HS-27A (cell line): ENCODE data around the gene TBC1D8.

Experiments
- DNase-seq: peaks from one replicate; pipeline ENCODE4 v3.0.0-alpha.2; 2012; ENCODE audit warnings: low read depth, missing footprints

Gene TBC1D8

DNA sequence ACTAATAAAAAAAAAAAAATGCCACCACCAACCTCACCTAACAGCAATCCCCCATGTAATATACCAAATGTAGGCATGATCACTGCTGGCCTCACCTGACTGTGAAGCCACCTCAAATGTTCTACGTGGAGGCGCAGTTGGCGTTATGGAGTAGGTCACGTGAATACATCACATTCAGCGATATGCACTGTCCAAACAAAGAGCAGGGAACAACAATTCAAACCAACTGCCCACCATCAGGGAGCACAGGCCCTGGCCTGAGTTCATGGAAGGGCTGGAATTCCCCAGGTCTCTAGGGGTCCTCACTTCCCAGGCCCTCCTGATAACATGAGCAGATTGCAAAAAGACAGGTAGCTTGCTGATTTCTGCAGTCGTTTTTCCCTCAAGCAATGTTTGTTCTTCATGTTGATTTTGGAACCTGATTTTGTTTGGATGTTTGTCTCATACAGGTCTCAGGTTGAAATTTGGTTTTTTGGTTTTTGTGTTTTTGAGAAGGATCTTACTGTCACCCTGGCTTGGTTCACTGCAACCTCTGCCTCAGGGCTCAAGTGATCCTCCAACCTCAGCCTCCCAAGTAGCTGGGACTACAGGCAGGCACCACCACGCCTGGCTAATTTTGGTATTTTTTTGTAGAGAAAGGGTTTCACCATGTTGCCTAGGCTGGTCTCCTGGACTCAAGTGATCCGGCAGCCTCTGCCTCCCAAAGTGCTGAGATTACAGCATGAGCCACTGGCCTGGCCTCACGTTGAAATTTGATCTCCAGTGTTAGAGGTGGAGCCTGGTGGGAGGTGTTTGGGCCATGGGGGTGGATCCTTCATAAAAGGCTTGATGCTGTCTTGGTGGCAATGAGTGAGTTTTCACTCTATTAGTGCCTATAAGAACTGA lies 15.5 kb downstream of the TBC1D8 start:
- no peak for DNase-seq

DNA sequence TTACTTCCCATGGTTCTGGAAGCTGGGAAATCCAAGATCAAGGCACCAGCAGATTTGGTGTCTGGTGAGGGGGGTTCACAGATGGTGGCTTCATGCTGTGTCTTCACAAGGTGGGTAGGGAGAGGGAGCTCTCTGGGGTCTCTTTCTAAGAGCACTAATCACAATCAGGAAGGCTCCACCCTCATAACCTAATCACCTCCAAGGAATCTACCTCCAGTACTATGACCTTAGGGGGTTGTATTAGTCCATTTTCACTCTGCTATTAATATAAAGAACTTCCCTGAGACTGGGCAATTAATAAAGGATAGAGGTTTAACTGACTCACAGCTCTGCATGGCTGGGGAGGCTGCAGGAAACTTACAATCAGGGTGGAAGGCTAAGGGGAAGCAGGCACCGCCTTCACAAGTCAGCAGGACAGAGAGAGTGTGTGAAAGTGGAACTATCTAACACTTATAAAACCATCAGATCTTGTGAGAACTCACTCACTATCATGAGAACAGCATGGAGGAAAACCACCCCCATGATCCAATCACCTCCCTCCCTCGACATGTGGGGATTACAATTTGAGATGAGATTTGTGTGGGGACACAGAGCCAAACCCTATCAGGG lies 17.6 kb downstream of the TBC1D8 start:
- DNase-seq = no peak

DNA sequence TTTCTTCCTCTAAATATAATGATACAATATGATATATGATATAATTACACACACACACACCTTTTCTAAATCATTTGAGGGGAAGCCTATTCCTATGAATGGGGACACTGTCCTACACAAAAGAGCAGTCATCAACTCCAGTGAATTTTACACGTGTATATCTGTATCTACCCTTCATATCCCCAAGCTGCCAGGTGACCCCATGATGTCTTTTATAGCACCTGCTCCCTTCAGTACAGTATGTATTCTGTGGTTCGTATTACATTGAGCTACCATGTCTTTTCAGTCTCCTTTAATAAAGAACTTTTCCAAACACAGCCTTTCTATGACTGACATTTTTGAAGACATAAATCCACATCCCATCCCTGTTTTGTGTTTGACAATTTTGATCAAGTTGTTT lies 19.0 kb downstream of the TBC1D8 start:
- no peak for DNase-seq

DNA sequence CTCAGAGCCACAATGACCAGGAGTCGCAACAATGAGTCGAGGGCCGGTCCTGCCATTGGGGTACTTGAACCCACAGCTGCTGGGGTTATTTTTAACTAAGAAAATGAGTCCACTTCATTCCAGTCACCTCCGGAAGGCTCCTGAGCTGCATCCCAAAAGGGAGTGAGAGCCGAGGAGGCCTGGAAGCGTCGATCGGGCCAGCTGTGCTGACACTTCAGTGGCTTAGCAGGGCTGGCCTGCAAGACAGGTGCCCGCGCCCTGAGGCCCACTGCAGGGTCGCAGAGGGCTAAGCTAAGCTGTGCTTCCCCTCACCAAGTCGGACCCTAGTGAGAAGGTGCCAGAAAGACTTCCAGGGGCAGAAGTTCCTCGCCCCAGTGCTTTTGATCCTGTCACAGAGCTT lies 21.1 kb downstream of the TBC1D8 start:
- DNase-seq = no peak

DNA sequence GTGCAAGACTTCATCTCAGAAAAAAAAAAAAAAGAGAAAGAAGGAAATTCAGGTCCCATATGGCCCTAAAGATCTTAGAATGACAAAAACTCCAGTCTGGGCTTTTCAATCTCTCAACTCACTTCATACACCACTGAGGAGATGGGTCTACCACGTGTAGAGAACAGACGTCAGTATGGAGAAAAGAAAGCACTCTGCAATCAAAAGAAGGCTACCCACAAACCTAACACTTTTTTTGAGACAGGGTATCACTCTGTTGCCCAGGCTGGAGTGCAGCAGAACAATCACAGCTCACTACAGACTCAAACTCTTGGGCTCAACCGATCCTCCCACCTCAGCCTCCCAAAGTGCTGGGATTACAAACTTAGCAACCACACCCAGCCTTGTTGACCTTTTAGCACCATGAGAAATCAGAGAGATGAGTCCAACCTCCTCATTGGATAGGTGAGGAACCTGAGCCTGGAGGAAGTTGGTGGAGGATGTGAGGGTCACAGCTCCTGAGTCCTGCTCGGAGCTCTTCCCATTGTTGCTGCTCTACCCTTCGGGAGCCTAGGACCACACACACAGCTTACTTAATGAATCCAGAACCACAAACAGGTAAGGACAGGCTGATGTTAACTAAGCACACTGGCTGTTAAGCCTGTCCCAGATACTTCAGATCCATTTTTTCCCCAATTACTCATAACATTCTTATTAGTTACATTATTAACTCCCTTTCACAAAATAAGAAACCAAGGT lies 23.7 kb downstream of the TBC1D8 start:
- no peak for DNase-seq

DNA sequence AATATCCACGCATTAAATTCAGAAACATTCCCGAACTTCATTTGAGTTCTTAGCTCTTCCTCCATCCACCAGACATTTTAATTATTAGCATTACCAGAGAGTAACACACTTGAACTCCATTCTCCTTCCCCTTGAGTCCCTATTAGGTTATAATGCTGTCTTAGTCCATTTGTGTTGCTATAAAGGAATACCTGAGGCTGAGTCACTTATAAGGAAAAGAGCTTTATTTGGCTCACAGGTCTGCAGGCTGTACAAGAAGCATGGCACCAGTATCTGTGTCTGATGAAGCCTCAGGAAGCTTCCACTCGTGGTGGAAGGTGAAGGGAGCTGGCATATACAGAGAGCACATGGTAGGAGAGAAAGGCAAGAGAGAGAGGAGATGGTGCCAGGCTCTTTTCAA lies 25.4 kb downstream of the TBC1D8 start:
- no peak for DNase-seq

DNA sequence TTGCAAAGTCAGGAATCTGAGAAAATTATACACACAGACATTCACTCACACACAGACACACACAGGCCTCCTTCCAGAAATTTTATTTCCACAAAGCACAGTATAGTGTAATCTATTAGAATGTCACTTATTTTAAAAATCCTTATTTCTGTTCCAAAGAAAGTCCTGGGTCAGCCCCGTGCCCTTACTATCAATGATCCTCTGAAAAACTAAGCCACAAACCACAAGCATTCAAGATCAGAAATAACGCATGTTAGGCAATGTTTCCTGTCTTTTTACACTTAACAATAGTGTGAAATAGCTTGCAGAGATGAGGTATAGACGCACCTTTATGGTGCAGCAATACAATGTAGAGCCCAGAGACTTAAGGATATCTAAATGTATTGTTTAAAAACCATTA lies 25.8 kb downstream of the TBC1D8 start:
- no peak for DNase-seq

DNA sequence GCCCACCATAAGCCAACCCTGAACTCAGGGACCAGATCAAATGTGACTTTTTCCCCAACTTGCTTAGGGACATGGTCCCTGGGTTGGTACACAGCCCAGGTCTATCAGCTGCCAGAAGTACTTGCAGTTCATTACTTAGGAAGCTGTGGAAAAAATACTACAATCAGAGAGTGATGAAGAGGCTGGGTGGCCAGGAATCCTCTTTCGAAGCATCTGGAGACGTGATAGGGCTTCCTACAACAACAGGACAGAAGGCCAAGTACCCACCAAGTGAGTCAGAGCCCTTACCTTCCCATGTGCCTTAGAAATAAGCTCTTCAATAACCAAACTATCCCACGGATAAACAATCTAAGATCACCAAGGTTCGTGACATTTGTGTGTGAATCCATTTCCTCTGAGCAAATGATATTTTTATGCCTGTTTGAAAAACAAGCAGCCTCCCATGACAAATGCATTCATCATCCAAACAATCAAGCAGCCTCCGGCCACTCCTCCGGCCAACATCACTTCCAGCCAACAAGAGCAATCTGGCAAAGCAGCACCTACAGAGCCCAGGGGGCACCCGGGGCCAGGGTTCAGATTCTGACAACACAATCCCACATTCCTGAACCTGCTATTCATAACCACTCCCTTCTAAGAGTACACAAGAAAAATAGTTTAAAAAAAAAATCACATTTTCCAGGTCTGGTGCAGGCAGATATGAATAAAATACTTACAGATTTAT lies 26.4 kb downstream of the TBC1D8 start:
- peak; percentile 86 for DNase-seq

DNA sequence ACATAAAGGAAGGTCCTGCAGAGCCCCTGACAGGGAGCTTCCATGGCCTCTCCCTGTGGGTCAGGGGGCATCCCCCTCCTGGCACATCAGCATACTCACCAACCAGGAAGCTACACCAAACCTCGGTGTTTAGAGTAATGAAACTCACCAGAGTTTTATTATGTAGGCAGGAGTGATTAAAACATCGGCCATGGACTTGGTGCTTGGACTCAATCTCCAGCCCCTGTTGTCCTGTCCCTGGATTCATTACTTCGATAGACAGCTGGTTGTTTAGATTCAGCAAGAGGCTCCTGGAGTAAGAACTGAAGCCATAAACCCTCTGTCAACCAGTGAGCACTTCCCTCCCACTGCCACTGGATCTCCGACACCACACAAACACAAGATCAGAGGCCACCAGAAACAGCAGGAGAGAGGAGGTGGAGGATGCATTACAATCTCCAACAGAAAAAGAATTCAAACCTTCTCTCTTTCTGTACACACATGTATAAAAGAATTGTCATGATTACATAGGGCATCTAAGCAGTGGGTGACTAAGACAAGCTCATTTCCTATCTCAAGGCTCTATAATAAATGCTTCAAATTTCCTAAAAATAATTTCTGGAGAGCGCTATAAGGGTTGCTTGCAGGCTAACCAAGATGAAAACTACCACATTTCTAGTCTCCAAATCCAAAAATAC lies 27.2 kb downstream of the TBC1D8 start:
- no peak for DNase-seq

DNA sequence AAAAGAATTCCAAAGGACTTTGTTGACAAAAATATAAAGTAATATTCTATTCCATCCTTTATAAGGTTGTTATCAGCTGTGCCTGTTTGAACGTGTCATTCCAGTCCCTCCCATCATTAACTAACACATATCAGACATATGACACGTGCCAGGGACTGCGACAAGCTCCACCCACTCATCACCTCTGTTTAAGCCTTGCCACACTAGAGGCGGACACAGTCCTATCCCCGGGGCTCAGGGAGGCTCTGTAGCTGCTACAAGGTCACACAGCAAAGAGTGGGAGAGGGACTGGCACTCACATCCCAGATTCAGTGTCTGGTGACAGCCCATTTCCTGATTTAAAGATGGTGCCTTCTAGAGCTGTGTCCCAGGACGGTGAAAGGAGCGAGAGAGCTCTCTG lies 30.0 kb downstream of the TBC1D8 start:
- no peak for DNase-seq

DNA sequence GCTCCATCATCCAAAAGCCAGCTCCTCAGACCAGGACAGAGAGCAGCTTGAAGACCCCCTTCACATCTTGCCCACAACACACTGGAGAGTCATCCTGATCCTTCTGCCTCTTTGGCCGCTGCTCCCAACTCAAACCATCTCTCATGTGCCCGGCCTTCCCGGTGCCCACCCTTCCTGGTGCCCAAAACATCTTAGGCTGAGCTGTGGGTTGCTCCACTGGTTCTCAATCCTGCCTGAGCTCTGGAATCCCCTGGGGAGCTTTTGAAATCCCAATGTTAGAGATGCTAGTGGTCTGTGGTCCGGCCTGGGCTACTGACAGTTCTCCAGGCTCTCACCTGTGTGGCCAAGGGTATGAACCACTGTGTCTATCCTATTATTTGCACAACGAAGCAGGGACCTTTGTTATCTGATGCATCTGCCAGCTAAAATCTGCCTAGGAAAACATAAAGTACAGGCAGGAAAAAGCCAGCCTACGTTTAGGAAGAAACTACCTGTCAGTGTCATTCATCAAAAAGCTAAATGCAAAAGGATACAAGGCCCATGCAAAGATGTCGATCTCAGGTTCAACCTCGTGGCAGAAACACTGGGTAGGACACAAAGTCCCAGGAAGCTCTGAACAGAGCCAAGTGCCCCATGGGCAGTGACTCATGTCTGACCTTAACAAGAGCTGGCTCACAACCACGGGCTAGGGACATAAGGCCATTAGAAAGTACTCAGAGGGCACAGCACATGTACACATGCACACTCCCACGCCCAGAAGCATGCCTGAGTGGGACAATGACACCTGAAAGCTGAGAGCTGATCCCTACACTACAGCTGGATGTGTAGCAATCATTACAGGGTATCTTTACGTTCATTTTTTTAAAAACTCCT lies 30.8 kb downstream of the TBC1D8 start:
- DNase-seq = no peak

DNA sequence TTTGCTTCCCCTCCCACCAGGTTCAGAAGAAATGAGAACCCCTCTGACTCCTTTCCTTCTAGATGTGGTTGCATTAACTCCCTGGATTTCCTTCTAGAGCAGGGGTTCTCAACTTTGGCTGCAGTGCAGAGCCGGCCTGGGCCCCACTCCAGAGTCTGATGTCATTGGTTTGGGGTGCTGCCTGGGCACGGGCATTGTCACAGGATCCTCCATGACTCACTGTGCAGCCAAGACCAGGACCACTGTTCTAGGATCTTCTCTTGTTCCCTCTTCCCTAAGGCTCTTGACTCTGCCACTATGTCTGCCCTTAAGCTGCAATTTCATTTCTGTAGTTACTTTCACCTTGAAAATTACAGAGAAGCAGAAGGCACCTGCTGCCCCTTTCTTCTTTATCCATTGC lies 31.8 kb downstream of the TBC1D8 start:
- no peak for DNase-seq

DNA sequence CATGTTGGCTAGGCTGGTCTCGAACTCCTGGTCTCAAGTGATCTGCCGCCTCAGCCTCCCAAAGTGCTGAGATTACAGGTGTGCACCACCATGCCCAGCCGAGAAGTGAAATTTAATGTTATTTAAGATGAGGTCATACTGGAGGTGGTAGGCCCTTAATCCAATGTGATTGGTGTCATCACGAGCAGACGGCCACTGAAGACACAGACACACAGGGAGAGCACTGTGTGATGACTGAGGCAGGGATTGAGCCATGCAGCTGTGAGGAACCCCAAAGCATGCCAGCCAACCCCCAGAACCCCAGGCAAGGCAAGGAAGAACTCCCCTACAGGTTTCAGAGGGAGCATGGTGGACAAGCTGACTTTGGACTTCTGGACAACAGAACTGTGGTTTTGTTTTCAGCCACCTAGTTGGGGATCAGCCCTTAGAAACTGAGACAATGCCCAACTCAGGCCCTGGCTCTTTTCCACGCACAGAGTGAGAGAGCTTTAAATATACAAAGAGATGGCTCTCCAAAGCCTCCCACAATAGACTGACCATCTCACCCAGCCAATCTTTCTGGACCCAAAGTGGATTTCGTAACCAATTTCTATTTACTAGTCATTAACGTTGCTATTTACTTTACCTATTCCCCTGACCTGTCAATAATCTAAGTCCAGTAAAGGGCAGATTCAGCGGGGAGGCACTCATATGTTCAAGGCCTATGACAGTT lies 34.2 kb downstream of the TBC1D8 start:
- DNase-seq = no peak

DNA sequence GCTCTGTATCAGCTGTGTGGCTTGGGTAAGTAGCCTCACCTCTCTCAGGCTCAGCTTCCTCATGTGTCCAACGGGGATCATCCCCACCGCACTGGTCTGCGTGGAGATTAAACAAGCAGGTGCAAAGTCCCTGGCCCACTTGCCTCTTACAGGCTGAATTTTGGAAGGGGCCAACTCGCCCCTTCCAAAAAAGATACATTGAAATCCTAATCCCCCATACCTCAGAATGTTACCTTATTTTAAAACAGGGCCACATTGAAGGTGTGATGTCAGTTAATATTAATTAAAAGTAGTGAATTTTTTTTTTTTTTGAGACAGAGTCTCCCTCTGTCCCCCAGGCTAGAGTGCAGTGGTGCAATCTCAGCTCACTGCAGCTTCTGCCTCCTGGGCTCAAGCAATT lies 34.8 kb downstream of the TBC1D8 start:
- no peak for DNase-seq

DNA sequence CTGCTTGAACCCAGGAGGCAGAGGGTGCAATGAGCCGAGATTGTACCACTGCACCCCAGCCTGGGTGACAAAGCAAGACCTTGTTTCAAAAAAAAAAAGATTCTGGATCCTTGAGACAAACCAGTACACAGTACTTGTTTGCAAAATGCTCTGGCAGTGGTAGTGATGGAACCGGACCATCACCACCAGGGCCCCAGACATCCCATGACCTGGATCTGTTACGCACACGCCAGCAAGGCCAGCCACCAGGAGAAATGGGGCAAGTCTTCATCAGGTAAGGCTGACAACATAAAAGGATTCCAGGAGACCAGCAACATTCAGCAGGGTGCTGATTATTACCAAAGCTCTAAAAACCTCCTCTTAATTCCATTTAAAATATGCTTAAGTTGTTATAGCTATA lies 35.5 kb downstream of the TBC1D8 start:
- DNase-seq = no peak

DNA sequence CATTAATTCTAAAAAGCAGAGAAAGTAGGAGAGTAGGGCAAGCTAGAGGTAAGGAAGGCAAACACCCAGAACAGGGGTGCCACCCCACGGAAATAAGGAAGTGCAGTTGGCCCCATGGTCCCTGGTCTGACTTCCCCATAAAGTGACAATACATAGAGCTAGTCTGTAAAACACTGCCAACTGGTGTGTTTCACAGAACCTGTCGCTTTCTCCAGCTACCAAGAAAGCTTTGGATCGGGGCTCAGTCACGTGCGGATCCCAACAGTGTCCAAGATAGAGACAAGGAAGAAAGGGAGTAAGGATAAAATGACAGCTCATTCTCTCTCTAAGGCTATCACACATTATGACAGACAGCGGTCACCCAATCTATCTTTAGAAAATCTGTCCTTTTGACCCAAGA lies 36.4 kb downstream of the TBC1D8 start:
- DNase-seq = no peak

DNA sequence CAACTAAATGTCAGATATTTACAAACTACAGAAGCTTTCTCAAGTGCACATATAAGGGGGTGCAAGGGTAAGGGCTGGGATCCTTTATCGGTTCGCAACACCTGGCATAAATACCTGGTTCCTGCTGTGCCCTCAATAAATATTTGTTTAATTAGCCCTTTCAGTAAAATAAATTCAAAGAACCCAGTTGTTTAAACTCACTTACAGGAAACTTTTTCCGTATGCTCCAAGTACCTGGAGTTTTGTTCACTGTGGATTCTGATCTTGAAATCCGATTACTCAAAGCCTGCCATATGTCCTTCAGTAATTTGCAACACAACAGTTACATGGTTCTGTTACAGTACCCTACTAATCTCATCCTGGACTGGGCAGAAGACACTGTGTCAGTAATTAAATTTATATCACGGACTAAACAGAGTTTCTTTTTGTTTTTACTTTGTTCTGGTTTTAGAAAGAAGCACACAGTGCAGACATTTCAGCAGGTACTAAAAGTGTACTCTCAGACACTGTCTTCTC lies 36.9 kb downstream of the TBC1D8 start:
- no peak for DNase-seq

DNA sequence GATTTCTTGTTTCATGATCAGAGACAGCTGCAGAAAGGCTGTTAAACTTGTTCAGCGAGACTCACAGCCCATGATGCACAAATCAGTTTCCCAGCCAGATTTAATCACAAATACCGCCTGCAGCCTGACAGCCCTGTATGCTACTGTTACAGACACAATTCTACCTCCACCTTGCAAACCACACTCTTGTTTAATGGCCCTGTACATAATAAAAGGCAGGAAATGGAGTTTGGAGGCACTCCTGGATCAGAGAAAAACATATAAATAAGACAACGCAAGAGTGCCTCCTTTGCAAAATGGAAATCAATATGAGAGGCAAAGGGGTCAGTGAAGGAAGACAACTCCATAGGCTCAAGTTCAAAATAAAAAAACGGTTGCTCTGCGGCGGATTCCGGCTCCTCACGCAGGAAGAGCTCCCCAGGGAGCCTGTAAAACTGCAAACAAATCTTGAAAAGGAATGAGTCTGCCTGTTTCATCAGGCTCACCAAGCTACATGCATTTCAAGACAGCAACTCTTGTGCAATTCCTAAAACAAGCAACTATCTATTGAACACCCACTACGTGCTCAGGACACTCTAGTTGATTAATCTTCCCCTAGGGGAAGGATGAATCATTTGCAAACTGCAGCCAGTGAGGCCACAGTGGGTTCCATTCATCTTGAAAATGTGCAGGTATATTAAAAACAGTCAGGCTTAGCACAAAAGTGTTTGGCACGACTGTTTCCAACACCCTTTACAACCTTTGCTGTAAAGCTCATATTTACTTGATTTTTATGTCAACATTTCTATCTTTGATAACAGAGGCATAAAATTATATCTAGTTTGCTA lies 37.5 kb downstream of the TBC1D8 start:
- DNase-seq = no peak

DNA sequence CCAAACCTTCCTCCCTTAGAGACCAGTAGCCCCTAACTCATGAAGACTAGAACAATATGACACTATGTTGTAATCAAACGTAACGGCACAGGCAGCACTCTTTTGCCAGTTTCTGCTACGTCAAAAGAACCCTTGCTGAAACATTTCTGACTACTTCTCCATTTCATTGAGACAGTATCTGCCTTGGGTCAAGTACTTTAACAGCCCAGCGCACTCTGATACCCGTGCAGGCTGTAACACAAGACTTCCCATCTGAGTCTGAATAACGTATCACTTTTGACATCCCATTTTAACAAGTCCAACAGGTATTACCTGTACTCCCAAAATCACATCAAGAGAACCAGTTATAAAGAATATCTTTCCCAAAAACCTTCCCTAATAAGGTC lies 38.4 kb downstream of the TBC1D8 start:
- DNase-seq = no peak
